SK-N-SH (cell line): ENCODE measurements around the gene PRKX. TPM values are rescaled to one million over a fixed set of nuclear protein-coding genes. Genes with fewer than 3 reads are reported as not detected.

ENCODE experiments used
- CTCF ChIA-PET: fragments of 300-600, 350-600 bp; formaldehyde crosslinking; extraction: SDS; loops from one replicate; lab custom pipeline; 2021; lab: Yijun Ruan, JAX
- POLR2A ChIA-PET: fragments of 350-600 bp; sonication (Branson Sonifier 250); formaldehyde crosslinking; extraction: SDS; loops from one replicate; lab custom pipeline; 2020; ENCODE audit warnings: antibody characterized with exemption, inconsistent platforms; lab: Yijun Ruan, JAX
- DNase-seq: peaks from one replicate; pipeline ENCODE4 v3.0.0; 2012
- H2AFZ ChIP-seq: fragments of 200-600 bp; sonication (generic); 2 replicates; pipeline ENCODE4 v1.8.1; 2016; ENCODE audit warnings: antibody characterized with exemption, mild to moderate bottlenecking, low read depth
- H3F3A ChIP-seq: fragments of 200-600 bp; sonication (generic); replicated peaks from 2 replicates; pipeline ENCODE3; 2016; ENCODE audit warnings: antibody characterized with exemption, mild to moderate bottlenecking; ENCODE audit not compliant: insufficient read depth
- H3K27ac ChIP-seq, 2 experiments: fragments of 200-500 bp in 1 of 2; fragments of 200-600 bp in 1 of 2; sonication (Bioruptor generic) in 1 of 2; sonication (generic), shearing (Covaris generic) in 1 of 2; 2 replicates each; pipeline versions ENCODE4 v1.5.1 to v1.6.1; 2014 to 2016; ENCODE audit warnings: low read depth in 2 of 2, inconsistent platforms in 1 of 2, low read length in 1 of 2, mild to moderate bottlenecking in 1 of 2, mixed read lengths in 1 of 2
- H3K27me3 ChIP-seq: fragments of 200-600 bp; sonication (generic), shearing (Covaris generic); 2 replicates; pipeline ENCODE4 v1.6.1; 2016; ENCODE audit warnings: mixed run types; ENCODE audit not compliant: insufficient read depth
- H3K36me3 ChIP-seq, 2 experiments: fragments of 200-500 bp in 1 of 2; fragments of 200-600 bp in 1 of 2; sonication (Bioruptor generic) in 1 of 2; sonication (generic) in 1 of 2; replicated peaks in 1 of 2; 2 replicates each; pipeline versions ENCODE3 to v1.5.1; 2014 to 2016; ENCODE audit warnings: low read length in 1 of 2, mild to moderate bottlenecking in 1 of 2; ENCODE audit not compliant: insufficient read depth in 2 of 2, control insufficient read depth in 1 of 2
- H3K4me1 ChIP-seq, 2 experiments: fragments of 200-500 bp in 1 of 2; fragments of 200-600 bp in 1 of 2; sonication (Bioruptor generic) in 1 of 2; sonication (generic), shearing (Covaris generic) in 1 of 2; 2 replicates each; pipeline versions ENCODE4 v1.5.1 to v1.6.1; 2014 to 2016; ENCODE audit warnings: low read depth in 1 of 2, low read length in 1 of 2, mixed run types in 1 of 2; ENCODE audit not compliant: insufficient read depth in 2 of 2, control insufficient read depth in 1 of 2
- H3K4me2 ChIP-seq: fragments of 200-600 bp; sonication (generic), shearing (Covaris generic); 2 replicates; pipeline ENCODE4 v1.6.1; 2017; ENCODE audit warnings: mixed run types
- H3K4me3 ChIP-seq, 2 experiments: fragments of 200-500 bp in 1 of 2; fragments of 200-600 bp in 1 of 2; sonication (Bioruptor generic) in 1 of 2; sonication (generic), shearing (Covaris generic) in 1 of 2; 2 replicates each; pipeline versions ENCODE4 v1.5.1 to v1.8.1; 2014 to 2016; ENCODE audit warnings: low read depth in 2 of 2, inconsistent platforms in 1 of 2, low read length in 1 of 2, mild to moderate bottlenecking in 1 of 2, mixed read lengths in 1 of 2, moderate library complexity in 1 of 2
- H3K79me2 ChIP-seq: fragments of 200-600 bp; sonication (generic); 2 replicates; pipeline ENCODE4 v1.8.1; 2017; ENCODE audit warnings: mild to moderate bottlenecking; ENCODE audit not compliant: insufficient read depth
- H3K9ac ChIP-seq: fragments of 200-600 bp; sonication (generic); 2 replicates; pipeline ENCODE4 v1.6.1; 2017; ENCODE audit warnings: mixed run types
- H3K9me2 ChIP-seq: fragments of 200-600 bp; sonication (generic); 2 replicates; pipeline ENCODE4 v1.6.1; 2017; ENCODE audit warnings: mixed run types
- H3K9me3 ChIP-seq: fragments of 200-600 bp; sonication (generic); 2 replicates; pipeline ENCODE4 v1.6.1; 2017; ENCODE audit warnings: mixed run types, mild to moderate bottlenecking, moderate library complexity
- H4K20me1 ChIP-seq: fragments of 200-600 bp; sonication (generic); 2 replicates; pipeline ENCODE4 v1.6.1; 2017; ENCODE audit warnings: mild to moderate bottlenecking, mixed run types; ENCODE audit not compliant: insufficient read depth
- CTCF ChIP-seq: fragments of 200-600 bp; sonication (generic); IDR thresholded peaks from 2 replicates; pipeline ENCODE4 v1.6.1; 2017; ENCODE audit warnings: antibody characterized with exemption, mild to moderate bottlenecking, moderate library complexity
- ELF1 ChIP-seq: IDR thresholded peaks from 2 replicates; pipeline ENCODE4 v1.4.0; 2012
- EP300 ChIP-seq, 2 experiments: IDR thresholded peaks; 2 replicates each; pipeline versions ENCODE4 v1.4.0 to v1.6.1; 2012; ENCODE audit warnings: borderline replicate concordance in 1 of 2, low read depth in 1 of 2, low read length in 1 of 2
- EZH2phosphoT487 ChIP-seq: fragments of 200-600 bp; sonication (generic); IDR thresholded peaks from 2 replicates; pipeline ENCODE4 v1.6.1; 2017; ENCODE audit warnings: low read depth, mixed run types, mild to moderate bottlenecking, antibody characterized with exemption, moderate library complexity, borderline replicate concordance
- FOSL2 ChIP-seq: IDR thresholded peaks from 2 replicates; pipeline ENCODE4 v1.4.0; 2012; ENCODE audit warnings: low read depth, mild to moderate bottlenecking, moderate library complexity, borderline replicate concordance
- FOXJ3 ChIP-seq: sonication (generic); formaldehyde crosslinking; IDR thresholded peaks from 2 replicates; pipeline ENCODE4 v1.5.1; 2020; ENCODE audit warnings: mild to moderate bottlenecking, missing genetic modification reagents
- FOXM1 ChIP-seq: IDR thresholded peaks from 2 replicates; pipeline ENCODE4 v1.4.0; 2012; ENCODE audit warnings: low read depth, mild to moderate bottlenecking
- GABPA ChIP-seq: IDR thresholded peaks from 2 replicates; pipeline ENCODE4 v1.4.0; 2012; ENCODE audit warnings: low read depth, mild to moderate bottlenecking
- MAX ChIP-seq: IDR thresholded peaks from 2 replicates; pipeline ENCODE4 v1.4.0; 2012; ENCODE audit warnings: low read depth
- MEF2A ChIP-seq: IDR thresholded peaks from 2 replicates; pipeline ENCODE4 v1.4.0; 2012; ENCODE audit warnings: low read depth, borderline replicate concordance
- NFIC ChIP-seq: IDR thresholded peaks from 2 replicates; pipeline ENCODE4 v1.4.0; 2012; ENCODE audit warnings: borderline replicate concordance
- NRF1 ChIP-seq: IDR thresholded peaks from 2 replicates; pipeline ENCODE4 v1.6.1; 2012; ENCODE audit warnings: low read depth, mild to moderate bottlenecking, low read length
- RCOR1 ChIP-seq: fragments of 150-350 bp; IDR thresholded peaks from 2 replicates; pipeline ENCODE4 v1.6.1; 2017; ENCODE audit warnings: antibody characterized with exemption, low read length
- REST ChIP-seq: IDR thresholded peaks from 2 replicates; pipeline ENCODE4 v1.6.1; 2012; ENCODE audit warnings: mild to moderate bottlenecking, low read depth, low read length, moderate library complexity
- RFX5 ChIP-seq: IDR thresholded peaks from 2 replicates; pipeline ENCODE4 v1.6.1; 2012; ENCODE audit warnings: mild to moderate bottlenecking, improper control_type of control experiment, low read length
- SIN3A ChIP-seq: IDR thresholded peaks from 2 replicates; pipeline ENCODE4 v1.6.1; 2012; ENCODE audit warnings: low read depth, mild to moderate bottlenecking, low read length, moderate library complexity, borderline replicate concordance
- SMC3 ChIP-seq: IDR thresholded peaks from 2 replicates; pipeline ENCODE4 v1.6.1; 2012; ENCODE audit warnings: low read depth, low read length, improper control_type of control experiment
- TCF12 ChIP-seq: IDR thresholded peaks from 2 replicates; pipeline ENCODE4 v1.4.0; 2012
- TEAD4 ChIP-seq: IDR thresholded peaks from 2 replicates; pipeline ENCODE4 v1.4.0; 2012; ENCODE audit warnings: mild to moderate bottlenecking, borderline replicate concordance; ENCODE audit not compliant: insufficient read depth
- USF2 ChIP-seq: fragments of 150-350 bp; IDR thresholded peaks from 2 replicates; pipeline ENCODE4 v1.6.1; 2017; ENCODE audit warnings: antibody characterized with exemption, low read length, low read depth, borderline replicate concordance
- WGBS: methylation state at CpG from one replicate; pipeline ENCODE4 v1.1.6; 2017; ENCODE audit warnings: low lambda C conversion rate; 5-methylcytosine and 5-hydroxymethylcytosine counted together
- polyA plus RNA-seq, 3 experiments: library from polyadenylated mRNA; depleted of rRNA; stranded (reverse); fragments of >200 nt; gene quantifications; 2 replicates each; pipeline ENCODE4 v1.2.3, GENCODE V29; 2012

The PRKX gene
- polyA plus RNA-seq, 1 of the 3 experiments (the other 2 are of a cell fraction), result 6.5 TPM

GRCh38 chrX:3697701-3698279 is 15.7 kb downstream of the PRKX start:
- ChIA-PET POLR2A (no interaction called here), CTCF (no interaction called here)
- H3K36me3 ChIP-seq, result no peaks in the 10 kb centered on the region
- H3K9me2 ChIP-seq, result no peaks in the 10 kb centered on the region
- H4K20me1 ChIP-seq, result no peaks in the 10 kb centered on the region
- no peak overlapping the region for H3K27ac ChIP-seq
- H3F3A ChIP-seq, result no peaks in the 10 kb centered on the region
- H3K9ac ChIP-seq, result no peak overlapping the region
- DNase-seq, result no peak
- peaks cover 13% of the 10 kb centered on the region; the same call in 1 of the 2 replicates for H3K27me3 ChIP-seq
- peaks cover 0 to 6% of the 10 kb centered on the region in 2 experiments; a peak in 1 of 4 replicates for H3K4me1 ChIP-seq
- H3K9me3 ChIP-seq, result no peaks in the 10 kb centered on the region
- no peak overlapping the region for H3K4me3 ChIP-seq
- TF ChIP-seq RFX5 (no peak), EP300 (IDR thresholded peaks at IDR 0.05; ENCODE audit: borderline replicate concordance in 1 of 2, low read depth in 1 of 2, low read length in 1 of 2) (no peak), NFIC (no peak), EZH2phosphoT487 (no peak), FOSL2 (no peak), CTCF (no peak), TEAD4 (no peak), GABPA (no peak), REST (no peak), USF2 (no peak), RCOR1 (no peak), NRF1 (no peak), SMC3 (no peak), SIN3A (no peak), TCF12 (no peak), FOXJ3 (CRISPR knock-in tag) (no peak), MEF2A (no peak), FOXM1 (no peak), ELF1 (no peak), MAX (no peak)
- TF ChIP-seq, all 33 proteins: peak for 0
- Histone ChIP-seq H3K79me2 (peaks cover 9% of the 10 kb centered on the region; the same call in 1 of the 2 replicates), H3K4me2 (no peak overlapping the region), H2AFZ (no peak overlapping the region)
- 48% methylated on average over 16 of the region's 16 CpGs for WGBS
